OCI-M2 (cell line): ENCODE measurements around the gene UVSSA.
"Not testable (repeated sequence)": the region's sequence is repeated elsewhere in the genome, so short reads cannot be mapped to it uniquely, and the experiment has no call there.

ENCODE experiments used
- DNase-seq: peaks from one replicate; lab custom pipeline; 2025; ENCODE audit not compliant: unreplicated experiment; lab: John Stamatoyannopoulos, UW

Gene UVSSA

DNA sequence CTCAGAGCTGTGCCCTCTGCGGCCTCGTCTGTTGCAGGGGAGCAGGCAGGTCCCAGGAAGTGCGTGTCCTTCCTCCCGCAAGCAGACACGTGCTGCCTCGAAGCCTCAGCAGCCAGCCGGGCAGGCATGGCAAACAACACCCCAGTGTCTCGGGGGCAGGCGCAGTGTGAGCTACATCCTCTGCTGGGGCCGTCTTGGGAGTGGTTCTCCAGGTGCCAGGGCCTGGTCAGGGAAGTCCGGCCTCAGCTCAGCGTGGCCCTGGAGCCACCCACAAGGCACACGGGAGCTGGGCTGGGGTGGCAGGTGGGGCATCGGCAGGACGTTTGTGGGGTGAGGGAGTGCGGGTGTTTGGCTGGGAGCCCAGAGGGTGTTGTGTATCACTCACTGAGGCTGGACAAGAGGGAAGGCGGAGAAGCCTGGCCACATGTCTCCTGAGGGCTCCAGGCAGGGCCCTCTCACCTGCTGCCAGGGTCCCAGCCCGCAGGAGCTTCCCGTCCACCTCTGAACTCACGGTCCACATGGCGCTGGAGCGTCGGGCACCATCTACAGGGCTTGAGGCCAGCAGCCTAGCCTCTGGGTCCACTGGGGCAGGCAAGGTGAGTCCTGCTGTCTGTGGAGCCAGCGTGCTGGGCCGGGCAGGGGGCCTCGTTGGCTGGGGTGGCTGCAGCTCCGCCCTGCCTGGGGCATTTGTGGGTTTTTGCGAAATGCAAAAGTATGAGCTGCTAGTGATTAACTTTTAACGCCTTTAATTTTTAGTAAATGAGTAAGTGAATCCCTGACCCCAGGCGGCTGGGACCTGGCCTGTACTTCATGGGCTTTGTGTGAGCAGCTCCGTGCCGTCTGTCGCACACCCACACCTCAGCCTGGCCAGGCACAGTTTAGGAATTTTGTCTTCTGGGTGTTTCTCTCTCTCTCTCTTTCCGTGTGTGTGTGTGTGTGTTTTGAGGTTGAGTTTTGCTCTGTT lies 17.3 kb upstream of the UVSSA start:
- DNase-seq, result no peak

- DNase-seq, result no peak
Observed at GRCh38 chr4:1330761-1331590, 16.0 kb upstream of the UVSSA start.

DNA sequence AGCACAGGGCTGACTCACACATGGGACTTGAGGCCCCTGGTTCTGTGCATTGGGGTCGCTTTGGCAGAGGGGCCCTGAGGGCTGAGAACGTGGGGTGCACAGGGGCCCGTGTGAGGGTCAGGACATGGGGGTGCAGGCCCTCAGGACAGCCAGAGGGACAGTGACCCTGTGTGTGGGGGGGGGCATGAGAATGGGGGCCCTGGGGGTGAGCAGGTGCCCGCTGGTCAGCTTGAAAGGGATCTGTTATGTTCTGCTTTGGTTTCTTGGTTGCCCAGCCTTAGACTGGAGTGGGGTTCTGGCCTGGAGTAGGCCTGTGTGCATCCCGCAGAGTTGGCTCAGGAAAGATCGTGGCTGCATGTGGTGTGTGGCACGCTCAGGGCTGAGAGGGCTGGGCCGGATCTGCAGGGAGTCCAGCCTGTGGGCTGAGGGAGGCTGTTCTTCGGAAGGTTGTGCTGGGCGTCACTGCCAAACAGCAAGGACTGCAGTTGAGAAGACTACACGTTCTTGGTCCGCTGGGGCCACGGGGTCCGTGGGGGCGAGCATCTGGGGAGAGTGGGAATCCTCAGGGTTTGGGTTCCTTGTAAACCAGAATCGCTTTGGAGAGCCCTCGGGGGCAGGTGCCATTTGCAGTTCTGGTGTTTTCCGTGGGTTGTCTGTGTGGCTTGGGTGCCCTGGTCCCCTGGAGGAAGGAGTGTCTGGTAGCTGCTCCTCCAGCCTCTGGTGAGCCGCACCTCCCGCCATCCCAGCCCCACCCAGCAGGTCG lies 15.2 kb upstream of the UVSSA start:
- no peak for DNase-seq

GRCh38 chr4:1332686-1333085 lies 14.3 kb upstream of the UVSSA start:
- no peak for DNase-seq

DNA sequence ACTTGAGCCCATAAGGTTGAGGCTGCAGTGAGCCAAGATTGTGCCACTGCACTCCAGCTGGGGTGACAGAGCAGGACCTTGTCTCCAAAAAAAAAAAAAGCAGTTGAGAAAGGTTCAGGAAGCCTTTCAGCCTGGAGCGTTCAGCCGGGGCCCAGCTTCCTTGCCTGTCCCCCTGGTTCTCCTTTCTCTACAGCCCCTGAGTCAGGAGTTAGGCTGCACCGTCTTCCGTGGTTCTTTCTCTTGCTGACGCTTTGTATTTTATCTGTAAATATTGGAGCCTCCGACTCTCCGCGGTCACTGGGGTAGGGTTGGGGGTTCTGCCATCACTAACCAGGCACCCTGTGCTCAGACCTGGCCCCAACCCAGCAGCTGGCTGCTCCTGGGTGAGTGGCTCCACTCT lies 13.8 kb upstream of the UVSSA start:
- no peak for DNase-seq

GRCh38 chr4:1333851-1334578 lies 13.0 kb upstream of the UVSSA start:
- DNase-seq, result not testable (repeated sequence)

- no peak for DNase-seq
Observed at GRCh38 chr4:1334579-1334895, 12.5 kb upstream of the UVSSA start.

- DNase-seq, result not testable (repeated sequence)
Observed at GRCh38 chr4:1335193-1335883, 11.7 kb upstream of the UVSSA start.

GRCh38 chr4:1336088-1336491 lies 10.9 kb upstream of the UVSSA start:
- no peak for DNase-seq

DNA sequence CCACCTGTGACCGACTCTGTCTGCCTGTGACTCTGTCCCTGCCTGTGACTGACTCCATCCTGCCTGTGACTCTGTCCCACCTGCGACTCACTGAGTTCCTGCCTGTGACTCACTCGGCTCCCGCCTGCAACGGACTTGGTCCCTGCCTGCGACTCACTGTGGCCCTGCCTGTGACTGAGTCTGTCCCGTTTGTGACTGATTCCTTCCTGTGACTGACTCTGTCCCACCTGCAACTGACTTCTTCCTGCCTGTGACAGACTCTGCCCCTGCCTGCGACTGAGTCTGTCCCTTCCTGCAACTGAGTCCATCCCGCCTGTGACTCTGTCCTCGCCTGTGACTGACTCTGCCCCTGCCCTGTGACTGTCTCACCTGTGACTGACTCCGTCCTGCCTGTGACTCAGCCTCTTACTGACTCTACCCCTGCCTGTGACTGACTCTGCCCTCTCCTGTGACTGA lies 9.6 kb upstream of the UVSSA start:
- DNase-seq, result no peak

DNA sequence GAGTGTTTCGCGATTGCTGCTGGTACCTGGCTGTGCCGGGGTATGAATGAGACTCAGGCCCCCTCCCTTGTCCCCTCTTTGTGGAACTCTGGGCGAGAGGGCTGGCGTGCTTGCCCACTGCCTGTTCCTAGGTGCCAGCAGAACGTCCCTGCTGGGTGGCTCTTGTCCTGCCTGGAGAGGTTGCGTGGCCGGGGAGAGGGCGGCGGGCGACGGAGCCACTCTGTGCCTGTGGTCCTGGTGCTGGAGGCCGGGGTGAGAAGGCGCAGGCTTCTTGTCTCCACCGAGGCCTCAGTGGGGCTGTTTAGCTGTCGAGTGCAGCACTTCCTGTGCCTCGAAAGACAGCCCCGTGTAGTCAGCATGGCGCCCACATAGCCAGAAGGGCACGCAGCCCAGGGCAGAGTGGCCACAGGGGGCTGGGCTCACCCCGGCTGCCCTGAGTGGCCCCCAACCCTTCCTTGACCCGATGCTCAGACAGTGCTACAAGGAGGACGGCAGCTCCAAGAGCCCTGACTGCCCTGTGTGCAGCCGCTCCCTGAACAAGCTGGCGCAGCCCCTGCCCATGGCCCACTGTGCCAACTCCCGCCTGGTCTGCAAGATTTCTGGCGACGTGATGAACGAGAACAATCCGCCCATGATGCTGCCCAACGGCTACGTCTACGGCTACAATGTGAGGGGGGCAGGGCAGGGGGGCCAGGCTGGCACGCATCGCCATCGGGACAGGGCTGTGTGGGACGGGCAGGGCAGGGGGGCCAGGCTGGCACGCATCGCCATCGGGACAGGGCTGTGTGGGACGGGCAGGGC lies 8.9 kb upstream of the UVSSA start:
- DNase-seq, result no peak

- no peak for DNase-seq
Observed at GRCh38 chr4:1338752-1339414, 8.1 kb upstream of the UVSSA start.

DNA sequence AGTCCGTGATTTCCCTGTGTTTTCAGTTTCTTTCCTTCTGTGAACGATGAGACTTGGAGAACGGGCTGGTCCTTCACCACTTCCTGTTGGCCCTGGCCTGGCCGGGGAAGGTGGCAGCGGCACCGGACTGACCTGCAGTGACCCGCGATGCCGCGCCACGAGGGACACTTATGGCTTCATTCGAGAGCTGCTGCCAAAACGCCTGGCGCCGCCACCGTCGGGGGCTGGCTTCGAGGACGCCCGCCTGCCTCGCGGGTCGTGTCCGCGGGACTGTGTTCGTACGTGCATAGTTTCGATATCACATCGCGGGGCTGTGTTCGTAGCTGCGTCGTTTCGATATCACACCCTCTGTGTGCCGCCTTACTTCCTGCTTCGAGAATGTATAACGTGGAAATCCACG lies 7.5 kb upstream of the UVSSA start:
- DNase-seq, result no peak

DNA sequence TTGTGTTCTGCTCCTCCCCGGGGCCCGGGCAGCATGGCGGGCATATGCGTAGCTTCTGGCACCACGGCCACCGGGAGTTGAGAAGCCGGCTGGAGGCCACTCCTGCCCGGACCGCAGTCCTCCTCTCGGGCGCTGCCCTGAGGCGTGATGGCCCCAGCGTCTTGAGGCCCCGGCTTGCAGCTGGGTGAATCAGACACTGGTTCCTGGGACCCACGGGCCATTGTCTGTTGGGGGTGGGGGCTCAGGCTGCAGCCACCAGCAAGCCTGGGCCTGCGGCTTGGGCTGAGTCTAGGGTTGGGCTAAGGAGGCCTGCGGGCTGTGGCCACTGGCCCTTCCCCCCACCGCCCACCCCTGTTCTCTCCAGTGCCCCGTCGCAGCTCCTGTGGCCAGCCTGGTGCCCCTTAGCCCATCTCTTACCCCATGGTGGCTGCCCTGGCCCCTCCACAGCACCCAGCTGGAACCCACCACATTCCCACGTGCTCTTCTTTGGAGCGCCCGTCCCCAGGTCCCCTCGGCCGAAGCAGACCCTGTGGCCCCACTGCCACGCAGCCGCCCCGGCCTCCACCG lies 6.7 kb upstream of the UVSSA start:
- DNase-seq, result no peak

DNA sequence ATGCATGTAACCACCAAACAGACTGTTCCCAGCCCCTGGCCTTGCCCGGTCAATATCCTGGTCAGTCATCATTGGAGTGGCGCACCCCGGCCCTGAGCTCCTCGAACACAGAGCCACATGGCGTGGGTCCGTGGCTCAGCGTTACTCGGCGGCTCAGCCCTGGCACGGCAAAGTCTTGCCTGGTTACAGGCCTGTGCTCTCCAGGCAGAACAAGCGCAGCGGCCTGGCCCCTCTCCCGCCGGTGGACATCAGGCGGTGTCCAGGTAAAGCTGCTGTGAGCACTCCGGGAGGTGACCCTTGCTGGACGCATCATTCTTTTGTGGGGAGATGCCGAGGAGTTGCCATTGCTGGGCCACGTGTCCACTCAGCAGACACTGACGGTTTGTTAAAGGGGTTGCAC lies 6.1 kb upstream of the UVSSA start:
- DNase-seq, result no peak

- no peak for DNase-seq
Observed at GRCh38 chr4:1342003-1342402, 5.0 kb upstream of the UVSSA start.

GRCh38 chr4:1344696-1345095 lies 2.3 kb upstream of the UVSSA start:
- no peak for DNase-seq
